GM12878 (cell line): Measurements from ENCODE around the gene USO1. TPM values are rescaled to one million over a fixed set of nuclear protein-coding genes. Genes with fewer than 3 reads are reported as not detected.

Experiments
- CBFB ChIP-seq: IDR thresholded peaks from 2 replicates; pipeline ENCODE4 v1.6.1; 2016; ENCODE audit warnings: antibody characterized with exemption, low read depth
- CEBPZ ChIP-seq: fragments of 150-350 bp; IDR thresholded peaks from 2 replicates; pipeline ENCODE4 v1.6.1; 2016; ENCODE audit warnings: low read depth, low read length
- IKZF2 ChIP-seq, 2 experiments: fragments of 450-650 bp; IDR thresholded peaks; 2 replicates each; pipeline ENCODE4 v1.6.1; 2017; ENCODE audit warnings: mild to moderate bottlenecking in 2 of 2, moderate library complexity in 2 of 2
- LARP7 ChIP-seq: fragments of 450-650 bp; IDR thresholded peaks from 2 replicates; pipeline ENCODE4 v1.6.1; 2017; ENCODE audit warnings: mild to moderate bottlenecking
- MTA2 ChIP-seq: fragments of 450-650 bp; IDR thresholded peaks from 2 replicates; pipeline ENCODE4 v1.6.1; 2016; ENCODE audit warnings: low read depth, mild to moderate bottlenecking, moderate library complexity
- NBN ChIP-seq: fragments of 450-650 bp; IDR thresholded peaks from 2 replicates; pipeline ENCODE4 v1.6.1; 2016
- NR2C1 ChIP-seq: fragments of 450-650 bp; IDR thresholded peaks from 2 replicates; pipeline ENCODE4 v1.6.1; 2017; ENCODE audit warnings: antibody characterized with exemption, mild to moderate bottlenecking, moderate library complexity
- SMARCA5 ChIP-seq: fragments of 450-650 bp; IDR thresholded peaks from 2 replicates; pipeline ENCODE4 v1.6.1; 2017; ENCODE audit warnings: mild to moderate bottlenecking
- polyA plus RNA-seq, 11 experiments: library from polyadenylated mRNA; depleted of rRNA in 4 of 11; unstranded in 6 of 11; stranded (reverse) in 5 of 11; fragments of >200 nt; fragmentation: Nextera tagmentation in 4 of 11; fragmentation: Illumina TruSeq in 1 of 11; extraction: Ambion mirVana in 4 of 11; extraction: Trizol in 1 of 11; gene quantifications; 1 replicate in 1 of 11; 2 replicates in 10 of 11; pipeline versions ENCODE4 v1.2.1 to v1.2.3, GENCODE V29; 2011 to 2016; ENCODE audit warnings: inconsistent platforms in 2 of 11, missing spikeins in 2 of 11, low read depth in 1 of 11
- total RNA-seq, 4 experiments: library from RNA; depleted of rRNA in 3 of 4; stranded (reverse); fragments of >200 nt in 3 of 4; fragmentation: Illumina TruSeq in 1 of 4; extraction: Trizol in 1 of 4; gene quantifications; 2 replicates each; pipeline versions ENCODE4 v1.2.1 to v1.2.3, GENCODE V29; 2013 to 2021
- TF ChIP-seq, protein P1 (sequence below): IDR thresholded peaks from 2 replicates; pipeline ENCODE4 v1.6.1; 2011; ENCODE audit warnings: low read depth, low read length, improper control_type of control experiment, borderline replicate concordance
- TF ChIP-seq, protein P2 (sequence below): fragments of 450-650 bp; IDR thresholded peaks from 2 replicates; pipeline ENCODE4 v1.6.1; 2016; ENCODE audit warnings: mild to moderate bottlenecking

Gene USO1
- total and polyA plus RNA-seq, 10 of the 15 experiments (the other 5 are each of a cell fraction or from before 2014, with no cell fraction given): 19.4 to 79.7 (median 59.6) TPM

DNA sequence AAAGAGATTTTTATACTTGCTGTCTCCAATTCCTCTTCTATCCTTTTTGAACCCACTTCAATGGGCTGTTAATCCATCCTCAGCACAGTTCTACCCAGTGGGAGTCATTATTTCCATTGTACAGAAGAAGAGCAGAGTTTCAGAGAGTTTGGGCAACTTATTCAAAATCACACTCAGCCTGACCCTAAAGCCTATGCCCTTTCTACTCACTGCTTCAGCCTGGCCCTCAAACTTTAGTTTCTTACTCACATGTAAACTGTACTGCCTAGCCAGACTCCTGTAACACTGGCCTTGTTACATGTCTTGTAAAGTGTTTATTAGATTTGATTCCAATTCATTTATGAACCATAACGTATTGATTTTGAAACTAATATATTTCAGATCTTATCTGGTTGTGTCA, 25.1 kb upstream of the USO1 start (continued):
- no peak for TF ChIP-seq CEBPZ
- TF ChIP-seq MTA2: no peak
- TF ChIP-seq CBFB: no peak
- TF ChIP-seq, protein P1, sequence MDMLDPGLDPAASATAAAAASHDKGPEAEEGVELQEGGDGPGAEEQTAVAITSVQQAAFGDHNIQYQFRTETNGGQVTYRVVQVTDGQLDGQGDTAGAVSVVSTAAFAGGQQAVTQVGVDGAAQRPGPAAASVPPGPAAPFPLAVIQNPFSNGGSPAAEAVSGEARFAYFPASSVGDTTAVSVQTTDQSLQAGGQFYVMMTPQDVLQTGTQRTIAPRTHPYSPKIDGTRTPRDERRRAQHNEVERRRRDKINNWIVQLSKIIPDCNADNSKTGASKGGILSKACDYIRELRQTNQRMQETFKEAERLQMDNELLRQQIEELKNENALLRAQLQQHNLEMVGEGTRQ: no peak
- no peak for TF ChIP-seq NBN
- TF ChIP-seq, protein P2, sequence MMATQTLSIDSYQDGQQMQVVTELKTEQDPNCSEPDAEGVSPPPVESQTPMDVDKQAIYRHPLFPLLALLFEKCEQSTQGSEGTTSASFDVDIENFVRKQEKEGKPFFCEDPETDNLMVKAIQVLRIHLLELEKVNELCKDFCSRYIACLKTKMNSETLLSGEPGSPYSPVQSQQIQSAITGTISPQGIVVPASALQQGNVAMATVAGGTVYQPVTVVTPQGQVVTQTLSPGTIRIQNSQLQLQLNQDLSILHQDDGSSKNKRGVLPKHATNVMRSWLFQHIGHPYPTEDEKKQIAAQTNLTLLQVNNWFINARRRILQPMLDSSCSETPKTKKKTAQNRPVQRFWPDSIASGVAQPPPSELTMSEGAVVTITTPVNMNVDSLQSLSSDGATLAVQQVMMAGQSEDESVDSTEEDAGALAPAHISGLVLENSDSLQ: no peak
- TF ChIP-seq NR2C1: no peak
- TF ChIP-seq IKZF2 (IDR thresholded peaks at IDR 0.05): no peak
- no peak for TF ChIP-seq LARP7
- TF ChIP-seq SMARCA5: no peak
